ENCODE results near the gene LDB1. TPM values are rescaled to one million over a fixed set of nuclear protein-coding genes. Genes with fewer than 3 reads are reported as not detected.

LDB1 gene
- total RNA-seq, 1 experiment from 2014 or later, result 100 TPM

- no peak for TF ChIP-seq MLX (CRISPR knock-in tag; IDR thresholded peaks at IDR 0.05)
- TF ChIP-seq ZNF219 (CRISPR knock-in tag; IDR thresholded peaks at IDR 0.05; ENCODE audit: borderline replicate concordance), result no peak
- no peak for TF ChIP-seq SMAD4 (CRISPR knock-in tag; IDR thresholded peaks at IDR 0.05)
- TF ChIP-seq ZNF317 (CRISPR knock-in tag; IDR thresholded peaks at IDR 0.05; ENCODE audit: borderline replicate concordance, low read depth), result no peak
- no peak for TF ChIP-seq ATF6 (CRISPR knock-in tag; IDR thresholded peaks at IDR 0.05)
- TF ChIP-seq NFATC4 (CRISPR knock-in tag; IDR thresholded peaks at IDR 0.05), result no peak
- no peak for TF ChIP-seq SP1 (CRISPR knock-in tag; conservative IDR thresholded peaks at IDR 0.05)
- TF ChIP-seq NR2C2 (CRISPR knock-in tag; IDR thresholded peaks at IDR 0.05), result no peak
- TF ChIP-seq ESRRA (CRISPR knock-in tag; IDR thresholded peaks at IDR 0.05; ENCODE audit: borderline replicate concordance), result no peak
Measured at GRCh38 chr10:102116656-102117055, 3.5 kb downstream of the LDB1 start (continued).

GRCh38 chr10:102115775-102116174, 4.4 kb downstream of the LDB1 start:
- ChIA-PET POLR2A (no interaction called here), CTCF (interaction anchor here (1.1 to 1.4 kb wide), 7 partner anchors 7 to 275 kb away, joined by 3 to 8 read pairs (median 4); partner anchors contain the start of gene NOLC1)
- no peak for DNase-seq (ENCODE audit: low spot score)
- H3K36me3 Mint-ChIP-seq, result peaks cover 12% of the 10 kb centered on the region
- H3K4me3 Mint-ChIP-seq, result peak overlapping the region; percentile 88
- H3K4me1 Mint-ChIP-seq, result peaks cover 67% of the 10 kb centered on the region
- TF ChIP-seq ZNF317 (CRISPR knock-in tag; IDR thresholded peaks at IDR 0.05; ENCODE audit: borderline replicate concordance, low read depth) (no peak), IRF2 (CRISPR knock-in tag; IDR thresholded peaks at IDR 0.05; ENCODE audit: borderline replicate concordance, low read depth) (no peak), USF2 (CRISPR knock-in tag; IDR thresholded peaks at IDR 0.05) (no peak), NFE2L1 (CRISPR knock-in tag; IDR thresholded peaks at IDR 0.05) (no peak), ERG (CRISPR knock-in tag; IDR thresholded peaks at IDR 0.05) (no peak), PREB (CRISPR knock-in tag; IDR thresholded peaks at IDR 0.05; ENCODE audit: borderline replicate concordance) (no peak), ZBTB21 (CRISPR knock-in tag; IDR thresholded peaks at IDR 0.05; ENCODE audit: borderline replicate concordance) (no peak), NR1H2 (CRISPR knock-in tag; IDR thresholded peaks at IDR 0.05) (no peak)
- H3K27ac Mint-ChIP-seq, result peak overlapping the region; percentile 93
- no peaks in the 10 kb centered on the region for H3K9me3 Mint-ChIP-seq
- no peaks in the 10 kb centered on the region for H3K27me3 Mint-ChIP-seq (ENCODE audit: low read depth)
- ATAC-seq, result no peak

- no peaks in the 10 kb centered on the region for H3K27me3 Mint-ChIP-seq (ENCODE audit: low read depth)
- DNase-seq (ENCODE audit: low spot score), result peak; percentile 91
- H3K27ac Mint-ChIP-seq, result peak overlapping the region; percentile 93
- peak overlapping the region; percentile 88 for H3K4me3 Mint-ChIP-seq
- CTCF ChIA-PET, result interaction anchor here (0.6 to 2.2 kb wide), 11 partner anchors 8 to 671 kb away, joined by 3 to 13 read pairs (median 4); partner anchors contain the start of gene NOLC1
- peak; percentile 60 for ATAC-seq
- POLR2A ChIA-PET, result interaction anchor here (0.5 to 1.5 kb wide), 8 partner anchors 8 to 318 kb away, joined by 3 to 8 read pairs (median 4); no protein-coding TSS in a partner anchor
- peaks cover 19% of the 10 kb centered on the region for H3K36me3 Mint-ChIP-seq
- H3K4me1 Mint-ChIP-seq, result peaks cover 67% of the 10 kb centered on the region
- H3K9me3 Mint-ChIP-seq, result no peaks in the 10 kb centered on the region
- TF ChIP-seq ZNF416 (CRISPR knock-in tag; IDR thresholded peaks at IDR 0.05) (no peak), FOXK1 (CRISPR knock-in tag; IDR thresholded peaks at IDR 0.05) (peak; percentile 48; the same call in 1 of the 2 replicates), ARID4B (CRISPR knock-in tag; IDR thresholded peaks at IDR 0.05; ENCODE audit: borderline replicate concordance) (peak; percentile 73; the same call in 1 of the 2 replicates), MAX (CRISPR knock-in tag; IDR thresholded peaks at IDR 0.05) (peak; percentile 57; the same call in 1 of the 2 replicates), SMAD3 (CRISPR knock-in tag; IDR thresholded peaks at IDR 0.05; ENCODE audit: borderline replicate concordance) (0 out of 2 replicates have a peak, but pooled peaks have one; percentile 8)
Measured at GRCh38 chr10:102114861-102115618, 5.1 kb downstream of the LDB1 start.

Measured in WTC11 (cell line).